CMK (cell line): Measurements from ENCODE around the gene FEV.

Experiments used
- DNase-seq: peaks from one replicate; pipeline ENCODE4 v3.0.0-alpha.2; 2010; ENCODE audit warnings: low read depth

Gene FEV

GRCh38 chr2:218993345-218994315 lies 8.6 kb upstream of the FEV start, which contains the start of gene CRYBA2:
Gene CRYBA2 (minus strand): TSS chr2:218993422. CDS start chr2:218993176, 246 bp downstream.
- DNase-seq = no peak

- DNase-seq = no peak
Observed at GRCh38 chr2:218992703-218993344, 7.8 kb upstream of the FEV start.

- no peak for DNase-seq
Observed at GRCh38 chr2:218992196-218992595, 7.2 kb upstream of the FEV start.

GRCh38 chr2:218991674-218992168 lies 6.7 kb upstream of the FEV start:
- no peak for DNase-seq

- DNase-seq = no peak
Observed at GRCh38 chr2:218990612-218991011, 5.6 kb upstream of the FEV start.

- DNase-seq = no peak
Observed at GRCh38 chr2:218990052-218990451, 5.1 kb upstream of the FEV start.

- no peak for DNase-seq
Observed at GRCh38 chr2:218988650-218989049, 3.7 kb upstream of the FEV start.

- no peak for DNase-seq
Observed at GRCh38 chr2:218988164-218988563, 3.2 kb upstream of the FEV start.

- DNase-seq = no peak
Observed at GRCh38 chr2:218986148-218986761, 1.3 kb upstream of the FEV start.

GRCh38 chr2:218985325-218986091 lies 524 bp upstream of the FEV start:
- DNase-seq = no peak

- DNase-seq = no peak
Observed at GRCh38 chr2:218984239-218985020, 554 bp downstream of the FEV start.

GRCh38 chr2:218983934-218984238 lies 1.1 kb downstream of the FEV start:
- no peak for DNase-seq

- no peak for DNase-seq
Observed at GRCh38 chr2:218983263-218983933, 1.6 kb downstream of the FEV start.

- DNase-seq = no peak
Observed at GRCh38 chr2:218982586-218983262, 2.3 kb downstream of the FEV start.

- DNase-seq = no peak
Observed at GRCh38 chr2:218981881-218982585, 3.0 kb downstream of the FEV start.

- DNase-seq = no peak
Observed at GRCh38 chr2:218981390-218981880, 3.5 kb downstream of the FEV start.

GRCh38 chr2:218980735-218981389 lies 4.1 kb downstream of the FEV start:
- DNase-seq = no peak

GRCh38 chr2:218979846-218980734 lies 4.9 kb downstream of the FEV start:
- peak; percentile 74 for DNase-seq
